Endodermal cell (in vitro differentiated cells): Measurements from ENCODE around the gene DNASE2B. TPM values are rescaled to one million over a fixed set of nuclear protein-coding genes. Genes with fewer than 3 reads are reported as not detected.

Experiments used
- DNase-seq: peaks from one replicate; pipeline ENCODE4 v3.0.0-alpha.2; 2017
- H3K27ac ChIP-seq: 2 replicates; pipeline ENCODE4 v1.5.1; 2013; ENCODE audit warnings: mild to moderate bottlenecking, low read depth, low read length, moderate library complexity
- H3K27me3 ChIP-seq: 2 replicates; pipeline ENCODE4 v1.6.1; 2013; ENCODE audit warnings: mild to moderate bottlenecking, low read length, moderate library complexity; ENCODE audit not compliant: insufficient read depth, control insufficient read depth, poor library complexity, severe bottlenecking
- H3K36me3 ChIP-seq: 2 replicates; pipeline ENCODE4 v1.7.0; 2013; ENCODE audit warnings: mild to moderate bottlenecking, low read length, moderate library complexity; ENCODE audit not compliant: control insufficient read depth, insufficient read depth
- H3K4me1 ChIP-seq: one replicate; pipeline ENCODE4 v1.7.0; 2013; ENCODE audit warnings: low read length; ENCODE audit not compliant: control insufficient read depth, insufficient read depth
- H3K4me3 ChIP-seq: 2 replicates; pipeline ENCODE4 v1.5.1; 2013; ENCODE audit warnings: mild to moderate bottlenecking, low read length, moderate library complexity
- H3K9ac ChIP-seq: 2 replicates; pipeline ENCODE4 v1.6.1; 2013; ENCODE audit warnings: mild to moderate bottlenecking, low read length, moderate library complexity; ENCODE audit not compliant: poor library complexity, severe bottlenecking; ENCODE audit errors: extremely low read depth
- H3K9me3 ChIP-seq: 2 replicates; pipeline ENCODE4 v1.6.1; 2013; ENCODE audit warnings: mild to moderate bottlenecking, low read length, moderate library complexity; ENCODE audit not compliant: control insufficient read depth
- H3K27ac Mint-ChIP-seq: 2 replicates; pipeline ENCODE4 v1.8.0; 2020; ENCODE audit warnings: mixed read lengths
- H3K27me3 Mint-ChIP-seq: 2 replicates; pipeline ENCODE4 v1.8.0; 2021; ENCODE audit warnings: mild to moderate bottlenecking, mixed read lengths; ENCODE audit not compliant: insufficient read depth
- H3K36me3 Mint-ChIP-seq: 2 replicates; pipeline ENCODE4 v1.8.0; 2020; ENCODE audit warnings: low read depth, mixed read lengths
- H3K4me1 Mint-ChIP-seq: 2 replicates; pipeline ENCODE4 v1.8.0; 2020; ENCODE audit warnings: mixed read lengths
- H3K4me3 Mint-ChIP-seq: 2 replicates; pipeline ENCODE4 v1.8.0; 2020; ENCODE audit warnings: mild to moderate bottlenecking, moderate library complexity, mixed read lengths
- H3K9me3 Mint-ChIP-seq: 2 replicates; pipeline ENCODE4 v1.8.0; 2020; ENCODE audit warnings: mild to moderate bottlenecking, mixed read lengths
- WGBS, 2 experiments: methylation state at CpG; one replicate each; pipeline versions ENCODE4 v1.1.5 to v1.1.7; 2013; ENCODE audit warnings: missing lambda C conversion rate in 2 of 2, mixed read lengths in 1 of 2; ENCODE audit not compliant: insufficient coverage in 1 of 2, insufficient read length in 1 of 2; 5-methylcytosine and 5-hydroxymethylcytosine counted together
- total RNA-seq, 2 donors: library from RNA; stranded (reverse); fragmentation: NEBNext Ultra II Directional in 1 of 2; extraction: Animal tissue kit (Norgen Biotek cat#: 25700) in 1 of 2; gene quantifications; 2 replicates in 1 of 2; 3 replicates in 1 of 2; pipeline ENCODE4 v1.2.1, GENCODE V29; 2021
- TF ChIP-seq, protein P1 (sequence below): fragments of 200-600 bp; sonication (generic); conservative IDR thresholded peaks from 2 replicates; pipeline ENCODE4 v1.5.0; 2021; ENCODE audit warnings: antibody characterized with exemption, mild to moderate bottlenecking

Gene DNASE2B
- total RNA-seq, 2 donors from 2014 or later = not detected

GRCh38 chr1:84430546-84430945, 32.3 kb downstream of the DNASE2B start:
- H3K9ac ChIP-seq = no peak overlapping the region
- no peak overlapping the region for H3K27ac Mint-ChIP-seq
- TF ChIP-seq, protein P1, sequence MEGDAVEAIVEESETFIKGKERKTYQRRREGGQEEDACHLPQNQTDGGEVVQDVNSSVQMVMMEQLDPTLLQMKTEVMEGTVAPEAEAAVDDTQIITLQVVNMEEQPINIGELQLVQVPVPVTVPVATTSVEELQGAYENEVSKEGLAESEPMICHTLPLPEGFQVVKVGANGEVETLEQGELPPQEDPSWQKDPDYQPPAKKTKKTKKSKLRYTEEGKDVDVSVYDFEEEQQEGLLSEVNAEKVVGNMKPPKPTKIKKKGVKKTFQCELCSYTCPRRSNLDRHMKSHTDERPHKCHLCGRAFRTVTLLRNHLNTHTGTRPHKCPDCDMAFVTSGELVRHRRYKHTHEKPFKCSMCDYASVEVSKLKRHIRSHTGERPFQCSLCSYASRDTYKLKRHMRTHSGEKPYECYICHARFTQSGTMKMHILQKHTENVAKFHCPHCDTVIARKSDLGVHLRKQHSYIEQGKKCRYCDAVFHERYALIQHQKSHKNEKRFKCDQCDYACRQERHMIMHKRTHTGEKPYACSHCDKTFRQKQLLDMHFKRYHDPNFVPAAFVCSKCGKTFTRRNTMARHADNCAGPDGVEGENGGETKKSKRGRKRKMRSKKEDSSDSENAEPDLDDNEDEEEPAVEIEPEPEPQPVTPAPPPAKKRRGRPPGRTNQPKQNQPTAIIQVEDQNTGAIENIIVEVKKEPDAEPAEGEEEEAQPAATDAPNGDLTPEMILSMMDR = no peak
- peaks cover 11% of the 10 kb centered on the region for H3K9me3 ChIP-seq
- no peak for DNase-seq
- no peak overlapping the region for H3K4me3 ChIP-seq
- H3K27me3 ChIP-seq = no peaks in the 10 kb centered on the region
- H3K9me3 Mint-ChIP-seq = peaks cover 9% of the 10 kb centered on the region
- H3K4me1 ChIP-seq = no peaks in the 10 kb centered on the region
- H3K4me3 Mint-ChIP-seq = no peak overlapping the region
- H3K27ac ChIP-seq = no peak overlapping the region
- H3K36me3 Mint-ChIP-seq = no peaks in the 10 kb centered on the region
- WGBS, 2 experiments = 50 to 74% methylated on average over 1 to 2 of the region's 2 CpGs
- H3K4me1 Mint-ChIP-seq = no peaks in the 10 kb centered on the region
- peaks cover 2% of the 10 kb centered on the region for H3K27me3 Mint-ChIP-seq
- H3K36me3 ChIP-seq = no peaks in the 10 kb centered on the region

DNA sequence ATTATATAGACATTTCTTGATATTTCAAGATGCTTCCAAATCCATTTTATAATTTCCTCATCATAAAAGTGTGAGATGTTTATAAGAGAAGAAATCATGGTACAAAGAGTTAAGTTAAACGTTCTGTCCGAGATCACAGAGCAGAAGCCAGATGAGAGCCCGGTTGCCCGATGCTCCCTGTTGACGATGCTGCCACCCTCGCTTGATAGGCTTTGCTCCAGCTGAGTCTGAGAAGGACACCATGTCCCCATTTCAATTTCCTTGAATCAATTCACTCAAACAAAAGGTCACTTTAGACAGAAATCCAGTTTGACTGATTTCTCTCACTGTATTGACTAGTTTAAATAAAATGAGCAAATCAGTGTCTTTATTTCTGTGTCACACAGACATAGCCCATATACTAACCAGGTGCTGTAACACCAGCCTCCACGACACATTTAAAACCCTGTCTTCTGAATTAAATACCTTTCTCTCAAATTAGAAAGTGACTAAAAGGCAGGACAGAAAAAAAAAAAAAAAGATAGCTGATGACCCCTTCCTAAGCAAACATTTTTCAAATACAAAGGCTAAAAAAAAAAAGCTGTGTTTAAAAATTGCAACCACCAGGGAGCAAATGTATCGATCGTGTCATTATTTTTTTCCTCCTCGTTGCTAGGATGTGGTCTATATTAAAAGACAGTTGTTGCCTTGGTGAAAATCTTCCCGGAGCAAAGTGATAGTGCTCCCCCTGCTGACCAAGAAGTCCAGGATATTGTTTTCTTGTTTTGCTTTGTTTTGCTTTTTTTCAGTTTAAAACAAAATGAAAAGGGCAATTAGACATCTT, 35.2 kb downstream of the DNASE2B start:
- peaks cover 11% of the 10 kb centered on the region for H3K9me3 ChIP-seq
- Mint-ChIP-seq H3K27ac (no peak overlapping the region), H3K36me3 (no peaks in the 10 kb centered on the region), H3K4me1 (no peaks in the 10 kb centered on the region), H3K27me3 (peaks cover 4% of the 10 kb centered on the region), H3K9me3 (peaks cover 9% of the 10 kb centered on the region), H3K4me3 (no peak overlapping the region)
- WGBS, 2 experiments = 60 to 63% methylated on average over 9 to 11 of the region's 11 CpGs
- no peak overlapping the region for H3K4me3 ChIP-seq
- H3K36me3 ChIP-seq = no peaks in the 10 kb centered on the region
- TF ChIP-seq, protein P1 = peak; percentile 87
- H3K27me3 ChIP-seq = no peaks in the 10 kb centered on the region
- DNase-seq = peak; percentile 77
- no peak overlapping the region for H3K9ac ChIP-seq
- no peak overlapping the region for H3K27ac ChIP-seq
- no peaks in the 10 kb centered on the region for H3K4me1 ChIP-seq

GRCh38 chr1:84434081-84434769, 35.9 kb downstream of the DNASE2B start:
- Histone ChIP-seq H3K36me3 (no peaks in the 10 kb centered on the region), H3K27ac (no peak overlapping the region), H3K9me3 (peaks cover 11% of the 10 kb centered on the region), H3K4me1 (no peaks in the 10 kb centered on the region), H3K27me3 (no peaks in the 10 kb centered on the region), H3K9ac (no peak overlapping the region), H3K4me3 (no peak overlapping the region)
- DNase-seq = no peak
- Mint-ChIP-seq H3K36me3 (no peaks in the 10 kb centered on the region), H3K27ac (no peak overlapping the region), H3K4me3 (no peak overlapping the region), H3K27me3 (peaks cover 4% of the 10 kb centered on the region), H3K9me3 (peaks cover 9% of the 10 kb centered on the region), H3K4me1 (no peaks in the 10 kb centered on the region)
- WGBS, 2 experiments = 76 to 79% methylated on average over 3 to 6 of the region's 6 CpGs
- TF ChIP-seq, protein P1 = peak; percentile 4
